ENCODE data around the gene GTSE1.

GTSE1 gene

GRCh38 chr22:46327691-46328465 lies 31.2 kb downstream of the GTSE1 start:
- no peak for DNase-seq (ENCODE audit: low read depth)

GRCh38 chr22:46328797-46329196 lies 32.1 kb downstream of the GTSE1 start:
- DNase-seq (ENCODE audit: low read depth), result no peak

DNA sequence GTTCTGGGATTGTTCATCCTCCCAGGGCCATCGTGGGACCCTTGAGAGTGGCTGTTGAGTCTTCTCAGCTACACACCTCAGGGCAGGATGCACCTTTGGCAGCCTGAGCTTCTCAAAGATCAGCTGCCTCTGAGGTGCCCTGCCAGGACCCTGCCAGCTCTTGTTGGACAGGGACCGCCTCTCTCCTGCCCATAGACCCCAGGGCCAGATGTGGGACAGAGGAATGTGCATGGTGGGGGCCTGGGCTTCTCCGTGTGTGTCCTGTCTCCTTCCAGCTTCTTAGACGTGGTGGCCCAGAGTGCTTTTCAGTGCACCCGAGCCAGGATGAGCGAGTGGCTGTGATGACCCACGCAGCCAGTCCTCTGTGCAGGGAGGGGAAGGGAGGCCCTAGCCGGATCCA lies 32.9 kb downstream of the GTSE1 start:
- DNase-seq (ENCODE audit: low read depth), result no peak

DNA sequence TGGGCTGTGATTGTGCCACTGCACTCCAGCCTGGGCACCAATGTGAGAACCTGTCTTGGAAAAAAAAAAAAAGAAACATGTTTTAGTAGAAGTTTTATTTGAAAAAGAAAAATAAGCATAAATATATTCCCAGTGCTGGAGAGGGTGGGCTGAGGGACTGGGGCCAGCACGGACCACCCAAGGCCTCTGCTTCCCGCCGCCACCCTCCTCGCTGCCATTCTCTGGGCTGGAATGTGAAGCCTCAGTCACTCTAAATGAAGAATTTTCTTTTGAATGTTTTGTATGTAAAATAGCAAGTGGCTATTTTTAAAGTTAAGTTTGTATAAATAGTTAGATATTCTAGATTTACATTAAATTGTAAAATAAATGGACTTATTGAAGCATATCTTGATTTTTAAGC lies 33.8 kb downstream of the GTSE1 start:
- no peak for DNase-seq (ENCODE audit: low read depth)

DNA sequence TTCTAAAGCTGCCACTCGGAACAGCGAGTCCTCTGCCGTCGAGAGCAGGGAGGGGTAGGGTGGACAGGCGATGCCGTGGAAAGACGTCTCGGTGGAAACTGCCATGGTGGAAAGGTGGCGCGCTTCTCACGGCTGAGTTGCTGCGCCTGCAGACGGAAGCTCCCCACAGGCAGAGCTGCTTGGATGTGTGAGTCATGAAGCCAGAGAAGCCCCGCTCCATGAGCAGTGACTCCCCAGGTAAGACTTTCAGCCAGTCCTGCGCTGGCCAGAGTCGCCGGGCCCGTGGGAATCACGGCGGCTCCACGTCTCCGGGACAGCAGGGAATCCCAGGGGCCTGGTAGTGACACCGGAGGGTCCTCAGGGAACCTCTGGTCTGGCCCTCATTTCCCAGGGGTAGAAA lies 34.8 kb downstream of the GTSE1 start:
- DNase-seq (ENCODE audit: low read depth), result no peak

- DNase-seq (ENCODE audit: low read depth), result peak; percentile 67
These were observed 38.8 kb downstream of the GTSE1 start, which contains the start of gene TRMU for GRCh38 chr22:46335201-46336118. Gene TRMU, plus strand, starts transcription at chr22:46335714. Its CDS starts 51 bp downstream, at chr22:46335765.

DNA sequence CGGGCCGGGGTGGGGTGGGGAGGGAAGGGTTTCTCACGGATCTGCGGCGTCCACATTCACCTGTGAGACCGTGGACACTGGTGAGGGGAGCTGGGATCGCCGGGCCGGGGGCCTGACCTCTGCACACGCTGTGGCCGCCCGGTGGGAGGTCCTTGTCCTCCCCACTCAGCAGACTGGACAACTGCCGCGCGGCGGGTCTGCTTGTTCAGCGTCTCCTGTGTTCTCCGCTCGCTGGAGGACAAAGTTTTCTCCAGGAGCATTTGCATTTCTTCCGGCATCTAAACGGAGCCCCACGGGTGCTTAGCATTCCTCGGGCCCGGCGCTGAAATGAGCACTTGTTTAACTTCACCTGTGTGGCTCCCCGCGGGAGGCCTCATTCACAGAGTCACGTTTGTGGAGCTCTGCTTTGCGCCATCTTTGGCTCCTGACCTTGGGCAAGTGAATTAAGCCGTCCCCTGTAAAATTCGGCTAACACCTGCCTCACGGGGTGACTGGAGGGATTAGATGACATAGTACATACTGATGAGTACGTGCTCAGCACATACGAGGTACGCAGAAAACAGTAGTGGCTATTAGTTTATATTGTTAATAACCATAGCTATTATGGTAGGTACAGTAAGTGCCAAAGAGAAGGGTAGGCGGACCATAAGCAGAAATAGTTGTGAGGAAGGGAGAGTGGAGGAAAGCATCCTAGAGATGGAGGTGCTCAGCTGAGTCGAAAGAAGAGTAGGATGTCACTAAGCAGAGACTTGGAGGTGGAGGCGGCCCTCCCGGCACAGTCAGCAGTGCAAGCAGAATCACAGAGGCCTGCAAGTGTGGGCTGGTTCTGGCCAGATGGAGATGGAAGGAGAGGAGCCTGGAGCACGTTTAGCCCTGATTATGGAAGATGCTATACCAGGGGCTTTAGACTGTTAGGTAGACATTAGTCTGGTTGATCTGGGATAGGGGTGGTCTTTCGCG lies 39.7 kb downstream of the GTSE1 start:
- DNase-seq (ENCODE audit: low read depth), result no peak

GRCh38 chr22:46337870-46338269 lies 41.2 kb downstream of the GTSE1 start:
- DNase-seq (ENCODE audit: low read depth), result no peak

- DNase-seq (ENCODE audit: low read depth), result no peak
These were observed 42.0 kb downstream of the GTSE1 start for GRCh38 chr22:46338636-46339035.

DNA sequence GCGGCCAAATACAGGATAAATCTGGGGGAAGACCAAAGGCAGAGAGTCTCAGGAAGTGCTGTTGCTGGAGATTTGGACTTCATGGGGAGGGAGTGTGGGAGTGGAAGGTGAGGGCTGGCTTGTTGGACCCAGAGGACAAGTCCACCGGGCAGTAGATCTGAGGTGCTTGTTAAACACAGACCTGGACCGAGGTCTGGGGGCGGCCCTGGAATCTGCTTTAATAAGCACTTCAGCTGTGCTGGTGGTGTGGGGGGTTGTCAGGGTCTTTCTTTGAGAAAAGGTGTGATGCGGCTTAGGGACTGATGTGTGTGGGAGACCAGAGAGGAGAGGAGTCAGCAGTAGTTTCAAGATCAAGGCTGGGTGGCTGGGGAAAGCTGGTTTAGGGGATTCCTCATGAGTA lies 43.3 kb downstream of the GTSE1 start:
- no peak for DNase-seq (ENCODE audit: low read depth)

- DNase-seq (ENCODE audit: low read depth), result no peak
These were observed 44.0 kb downstream of the GTSE1 start for GRCh38 chr22:46340676-46341075.

DNA sequence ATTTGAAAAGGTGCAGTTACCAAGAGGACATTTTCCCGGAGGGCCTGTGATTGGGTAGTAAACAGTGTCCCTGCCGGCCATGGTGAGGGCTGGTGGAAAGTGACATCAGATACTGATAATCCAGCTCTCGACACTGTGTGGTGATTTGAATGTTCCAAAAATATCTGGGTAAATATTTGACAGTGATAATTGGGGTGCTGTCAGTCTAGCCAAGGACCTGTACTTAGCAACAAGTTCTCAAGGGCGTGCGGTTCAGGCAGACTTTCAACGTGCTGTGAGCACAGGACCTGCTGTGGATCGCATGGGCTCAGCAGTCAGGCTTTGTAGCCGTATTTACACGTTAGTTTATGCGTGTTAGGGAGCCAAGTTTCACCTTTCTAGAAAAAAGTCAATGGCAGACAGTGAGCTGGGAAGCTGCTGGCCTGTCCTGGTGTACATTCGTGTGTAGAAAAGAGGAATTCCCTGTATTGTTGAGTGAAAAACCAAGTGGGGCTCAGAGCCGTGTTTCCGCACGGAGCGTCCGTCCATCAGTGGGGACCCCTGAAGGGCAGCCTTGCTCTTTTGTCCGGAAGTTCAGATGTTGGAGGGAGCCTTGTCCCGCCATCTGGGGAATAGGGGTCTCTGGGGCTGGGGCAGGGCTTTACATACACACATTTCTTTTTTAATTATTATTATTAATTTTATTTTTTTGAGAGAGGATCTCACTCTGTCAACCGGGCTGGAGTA lies 50.2 kb downstream of the GTSE1 start:
- DNase-seq (ENCODE audit: low read depth), result no peak

DNA sequence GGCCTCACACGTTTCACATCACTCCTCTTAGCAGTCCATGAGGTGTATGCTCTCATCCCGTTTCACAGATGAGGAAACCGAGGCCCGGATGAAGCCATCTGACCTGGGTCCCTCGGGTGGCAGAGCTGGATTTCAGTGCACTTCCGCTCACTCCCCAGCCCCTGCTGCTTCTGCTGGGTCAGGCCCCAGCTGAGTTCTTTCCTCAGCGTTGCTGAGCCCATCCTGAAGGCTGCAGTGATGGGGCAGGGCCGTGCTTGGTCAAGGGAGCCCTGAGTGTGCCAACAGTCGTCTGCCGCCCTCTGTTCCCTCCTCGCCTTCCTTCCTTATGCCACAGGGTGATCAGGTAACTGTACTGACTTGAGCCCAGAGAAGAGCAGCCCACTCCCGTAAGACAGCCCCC lies 51.0 kb downstream of the GTSE1 start:
- no peak for DNase-seq (ENCODE audit: low read depth)

GRCh38 chr22:46348099-46348695 lies 51.5 kb downstream of the GTSE1 start:
- DNase-seq (ENCODE audit: low read depth), result no peak

- no peak for DNase-seq (ENCODE audit: low read depth)
These were observed 52.6 kb downstream of the GTSE1 start for GRCh38 chr22:46349238-46349637.

- DNase-seq (ENCODE audit: low read depth), result no peak
These were observed 53.0 kb downstream of the GTSE1 start for GRCh38 chr22:46349681-46350080.

GRCh38 chr22:46350121-46350520 lies 53.5 kb downstream of the GTSE1 start:
- DNase-seq (ENCODE audit: low read depth), result no peak

DNA sequence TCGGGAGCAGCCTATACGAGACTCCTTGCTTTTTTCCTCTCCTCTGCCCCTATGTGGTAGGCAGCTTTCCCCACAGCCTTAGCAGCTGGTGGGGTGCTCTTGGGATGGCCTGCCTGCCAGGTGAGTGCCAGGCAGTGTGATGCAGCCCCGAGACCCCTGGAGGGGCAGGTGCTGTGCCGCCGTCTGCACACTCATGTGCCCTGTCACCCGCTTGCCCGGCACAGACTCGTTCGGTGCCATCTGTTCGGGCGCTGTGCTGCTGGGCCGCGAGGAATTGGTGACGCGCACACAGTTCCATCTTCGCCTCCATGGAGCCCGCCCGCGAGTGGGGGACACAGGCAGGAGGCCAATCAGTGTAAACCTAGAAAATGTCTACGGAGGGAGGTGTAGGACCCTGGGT lies 54.0 kb downstream of the GTSE1 start:
- no peak for DNase-seq (ENCODE audit: low read depth)

DNA sequence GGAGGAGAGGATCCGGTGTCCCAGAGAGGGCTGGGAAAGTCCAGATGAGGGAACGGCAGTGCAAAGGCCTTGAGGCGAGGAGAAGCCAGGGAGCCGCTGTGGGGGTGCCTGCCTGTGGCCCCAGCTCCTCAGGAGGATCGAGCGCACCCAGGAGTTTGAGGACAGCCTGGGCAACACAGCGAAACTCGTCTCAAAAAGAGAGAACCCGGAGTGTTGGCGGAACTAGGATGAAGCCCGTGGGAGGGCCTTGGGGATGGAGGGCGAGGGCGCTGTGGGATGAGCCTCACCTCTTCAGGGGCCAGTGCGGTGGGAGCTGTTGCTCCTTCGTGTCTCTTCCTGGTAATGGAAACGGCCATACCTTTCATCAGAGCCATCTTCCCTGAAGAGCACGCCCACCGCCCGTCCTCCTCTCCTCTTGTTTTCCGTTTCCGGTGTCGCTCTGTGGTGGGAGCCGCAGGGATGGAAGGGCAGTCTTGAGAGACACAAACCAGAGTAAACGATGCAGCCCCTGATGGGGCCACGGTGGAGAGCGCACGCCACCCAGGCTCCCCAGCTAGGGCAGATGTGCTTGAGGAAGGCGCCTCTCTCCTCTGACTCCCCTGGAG lies 54.6 kb downstream of the GTSE1 start:
- no peak for DNase-seq (ENCODE audit: low read depth)

- no peak for DNase-seq (ENCODE audit: low read depth)
These were observed 55.1 kb downstream of the GTSE1 start for GRCh38 chr22:46351767-46352166.

All from stimulated activated CD8-positive, alpha-beta memory T cell treated with anti-CD3 and anti-CD28 coated beads, Interleukin-12 subunit alpha, Interleukin-12 subunit beta, amount 100 ng/mL, for 4 hours (primary cell).